NCI-H1092 treated with DMSO at 0.1 percent for 48 hours (cell line): ENCODE measurements around the gene TECPR1.

Experiments used
- DNase-seq: peaks from one replicate; lab custom pipeline; 2025; lab: John Stamatoyannopoulos, UW

The TECPR1 gene

GRCh38 chr7:98211676-98212531, 40.1 kb downstream of the TECPR1 start:
- no peak for DNase-seq

- DNase-seq: peak; percentile 23
Observed at GRCh38 chr7:98211221-98211675, 40.8 kb downstream of the TECPR1 start, which contains the start of gene BHLHA15. Gene BHLHA15 (plus strand): TSS chr7:98211439. CDS start chr7:98212310, 871 bp downstream.

GRCh38 chr7:98210513-98211220, 41.4 kb downstream of the TECPR1 start:
- DNase-seq: peak; percentile 7

- no peak for DNase-seq
Observed at GRCh38 chr7:98209166-98209920, 42.7 kb downstream of the TECPR1 start.

DNA sequence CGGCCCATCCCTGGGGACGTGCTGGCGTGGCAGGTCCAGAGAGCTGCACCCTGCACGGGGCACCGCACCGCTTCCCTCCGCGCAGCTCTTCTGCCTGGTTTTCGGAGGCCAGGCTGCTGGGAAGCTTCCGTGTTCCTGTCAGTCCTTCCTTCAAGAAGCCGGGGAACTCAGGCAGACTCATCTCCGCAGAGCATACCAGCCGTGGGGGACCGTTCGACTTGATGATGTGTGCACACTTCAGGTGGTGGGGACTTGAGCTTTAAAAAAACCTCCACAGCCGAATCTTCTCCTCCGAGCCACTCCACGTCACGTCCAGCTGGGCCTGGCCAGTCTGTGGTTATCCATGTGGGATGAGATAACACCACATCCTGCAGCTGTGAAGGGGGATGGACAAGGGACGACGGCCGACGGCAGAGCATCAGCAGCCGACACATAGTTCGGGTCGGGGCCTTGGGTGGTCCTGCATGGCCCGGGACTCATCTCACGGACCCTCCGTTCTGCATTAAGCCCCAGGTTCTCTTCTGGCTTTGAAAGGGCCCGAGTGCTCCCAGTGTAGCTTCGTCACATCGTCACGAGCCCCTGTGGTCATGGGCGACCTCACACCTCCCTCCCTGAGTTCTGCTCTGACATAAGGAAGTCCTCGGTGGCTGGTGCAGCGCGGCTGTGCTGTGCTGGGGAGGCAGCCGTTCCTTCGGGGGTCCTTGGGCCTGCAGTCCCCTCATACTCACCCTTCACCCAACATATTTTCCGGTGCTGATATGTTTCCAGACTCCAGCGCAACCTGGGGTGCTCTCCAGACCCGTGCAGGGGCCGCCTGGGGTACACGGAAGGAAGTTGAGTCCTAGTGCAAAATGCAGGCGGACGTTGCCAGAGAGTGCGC, 45.3 kb downstream of the TECPR1 start:
- no peak for DNase-seq

DNA sequence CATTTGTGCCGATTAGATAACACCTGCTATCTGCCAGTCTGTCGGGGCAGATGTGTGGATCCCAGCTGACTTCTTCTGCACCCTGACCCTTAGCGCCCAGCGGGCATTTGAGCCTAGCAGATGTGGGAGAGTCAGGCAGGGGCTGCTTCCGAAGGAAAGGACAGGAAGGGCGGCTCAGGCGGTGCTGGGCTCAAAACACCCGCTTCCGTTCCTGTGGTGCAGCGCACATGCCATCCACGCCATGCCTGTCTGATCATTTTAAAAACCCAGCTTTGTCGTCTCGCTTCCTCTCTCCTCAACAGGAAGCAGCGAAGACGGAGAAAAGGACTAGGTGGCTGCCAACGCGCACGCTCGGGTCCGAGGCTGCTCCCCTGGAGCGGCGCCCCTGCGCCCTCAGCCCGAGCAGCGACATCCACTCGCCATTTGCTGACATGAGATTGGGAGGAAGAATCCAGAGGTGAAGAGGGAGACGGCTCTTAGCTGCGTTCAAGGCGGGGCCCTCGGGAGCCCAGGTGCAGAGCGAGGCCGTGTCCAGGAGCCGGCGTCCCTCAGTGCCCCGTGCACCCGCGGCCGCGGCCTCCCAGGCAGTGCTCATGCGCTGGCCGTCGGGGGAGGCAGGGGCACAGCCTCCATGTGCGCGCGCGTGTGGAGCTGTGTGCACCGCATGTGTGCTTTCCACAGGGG, 46.7 kb downstream of the TECPR1 start:
- no peak for DNase-seq

GRCh38 chr7:98204670-98205069, 47.4 kb downstream of the TECPR1 start:
- DNase-seq: no peak

- no peak for DNase-seq
Observed at GRCh38 chr7:98203964-98204605, 47.9 kb downstream of the TECPR1 start.

DNA sequence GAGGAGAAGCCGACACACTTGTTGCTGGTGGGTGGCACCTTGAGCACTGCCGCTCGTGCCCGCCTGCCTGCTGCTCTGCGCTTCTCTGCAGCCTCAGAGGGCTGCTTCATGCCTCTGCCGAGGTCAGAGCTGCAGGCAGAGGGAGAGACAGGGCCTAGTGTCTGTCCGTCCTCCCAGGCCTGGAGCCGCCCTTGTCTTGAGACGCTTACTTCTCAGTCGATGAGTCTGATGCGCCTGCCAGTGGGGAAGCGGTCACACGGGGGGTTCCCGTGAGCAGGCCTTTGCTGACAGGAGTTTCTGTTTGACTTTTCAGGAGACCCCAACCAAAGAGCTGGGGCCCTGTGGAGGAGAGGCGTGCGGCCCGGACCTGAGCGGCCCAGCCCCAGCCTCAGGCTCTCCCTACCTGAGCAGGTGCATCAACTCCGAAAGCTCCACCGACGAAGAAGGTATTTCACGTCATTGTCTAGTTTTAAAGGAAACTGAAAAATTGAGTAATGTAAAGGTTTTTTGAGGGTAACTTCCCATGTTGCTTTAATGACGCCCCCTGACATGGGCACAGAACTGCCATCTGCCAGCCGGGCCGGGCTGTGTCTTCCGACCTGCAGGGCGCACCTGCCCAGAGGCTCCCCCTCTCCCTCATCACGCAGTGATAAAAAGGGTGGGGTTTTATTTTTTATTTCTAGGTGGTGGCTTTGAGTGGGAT, 48.6 kb downstream of the TECPR1 start:
- DNase-seq: no peak

- DNase-seq: no peak
Observed at GRCh38 chr7:98202367-98203195, 49.5 kb downstream of the TECPR1 start.

GRCh38 chr7:98200364-98200763, 51.7 kb downstream of the TECPR1 start:
- no peak for DNase-seq

GRCh38 chr7:98199131-98199530, 52.9 kb downstream of the TECPR1 start:
- DNase-seq: no peak

- DNase-seq: no peak
Observed at GRCh38 chr7:98196706-98197605, 55.1 kb downstream of the TECPR1 start.

DNA sequence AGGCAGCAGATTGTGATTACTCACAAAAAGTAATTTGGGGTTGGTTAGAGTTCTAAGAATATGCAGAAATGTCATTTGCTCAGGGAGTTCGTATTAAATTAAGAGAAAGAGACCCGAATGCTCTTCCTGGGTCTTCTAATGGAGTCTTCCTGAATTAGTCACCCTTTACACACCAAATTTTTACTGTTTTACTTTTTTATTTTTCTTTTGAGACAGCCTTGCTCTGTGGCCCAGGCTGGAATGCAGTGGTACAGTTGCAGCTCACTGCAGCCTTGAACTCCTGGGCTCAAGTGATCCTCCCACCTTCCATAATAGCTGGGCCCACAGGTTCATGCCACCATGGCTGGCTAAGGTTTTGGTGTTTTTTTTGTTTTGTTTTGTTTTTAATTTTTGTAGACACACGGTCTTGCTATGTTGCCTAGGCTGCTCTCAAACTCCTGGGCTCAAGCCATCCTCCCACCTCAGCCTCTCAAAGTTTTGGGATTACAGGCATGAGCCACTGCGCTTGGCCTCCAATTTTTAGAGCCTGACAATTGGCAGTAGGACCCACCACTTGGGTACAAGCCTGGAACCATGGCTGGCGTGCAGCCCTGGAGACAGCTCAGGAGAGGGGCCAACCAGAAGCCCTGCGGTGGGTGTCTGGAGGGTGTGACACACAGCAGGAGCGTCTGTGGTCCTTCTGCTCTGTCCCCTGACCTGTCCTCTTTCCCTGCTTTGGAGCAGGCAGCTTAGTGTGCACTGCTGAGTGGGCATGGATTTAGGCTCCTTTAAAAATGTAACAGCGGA, 57.2 kb downstream of the TECPR1 start:
- no peak for DNase-seq

GRCh38 chr7:98194186-98194585, 57.8 kb downstream of the TECPR1 start:
- no peak for DNase-seq

- no peak for DNase-seq
Observed at GRCh38 chr7:98193474-98194180, 58.4 kb downstream of the TECPR1 start.
